Measurements from ENCODE around the gene SERPINE3.

Gene SERPINE3

DNA sequence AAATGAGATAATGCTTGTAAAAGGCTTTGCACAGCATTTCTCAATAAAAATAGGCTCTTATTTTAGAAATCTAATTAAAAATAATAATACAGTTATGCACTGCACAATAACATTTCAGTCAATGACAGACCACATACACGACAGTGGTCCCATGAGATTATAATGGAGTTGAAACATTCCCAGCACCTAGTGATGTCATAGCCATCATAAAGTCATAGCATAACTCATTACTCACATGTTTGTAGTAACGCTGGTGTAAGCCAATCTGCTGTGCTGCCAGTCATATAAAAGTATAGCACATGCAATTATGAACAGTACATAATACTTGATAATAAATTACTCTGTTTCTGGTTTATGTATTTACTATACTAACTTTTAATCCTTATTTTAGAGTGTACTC lies 12.7 kb upstream of the SERPINE3 start:
- DNase-seq (ENCODE audit: low read depth), result no peak

GRCh38 chr13:51327961-51328360 lies 11.5 kb upstream of the SERPINE3 start:
- no peak overlapping the region for H3K4me3 ChIP-seq (ENCODE audit: low read depth, low read length)
- no peak for DNase-seq (ENCODE audit: low read depth)

More for the DNA sequence above, 12.7 kb upstream of the SERPINE3 start:
- no peak overlapping the region for H3K4me3 ChIP-seq (ENCODE audit: low read depth, low read length)

- DNase-seq (ENCODE audit: low read depth), result no peak
- no peak overlapping the region for H3K4me3 ChIP-seq (ENCODE audit: low read depth, low read length)
These were observed 11.0 kb upstream of the SERPINE3 start for GRCh38 chr13:51328488-51328887.

- no peak overlapping the region for H3K4me3 ChIP-seq (ENCODE audit: low read depth, low read length)
- no peak for DNase-seq (ENCODE audit: low read depth)
These were observed 9.9 kb upstream of the SERPINE3 start for GRCh38 chr13:51329606-51330005.

DNA sequence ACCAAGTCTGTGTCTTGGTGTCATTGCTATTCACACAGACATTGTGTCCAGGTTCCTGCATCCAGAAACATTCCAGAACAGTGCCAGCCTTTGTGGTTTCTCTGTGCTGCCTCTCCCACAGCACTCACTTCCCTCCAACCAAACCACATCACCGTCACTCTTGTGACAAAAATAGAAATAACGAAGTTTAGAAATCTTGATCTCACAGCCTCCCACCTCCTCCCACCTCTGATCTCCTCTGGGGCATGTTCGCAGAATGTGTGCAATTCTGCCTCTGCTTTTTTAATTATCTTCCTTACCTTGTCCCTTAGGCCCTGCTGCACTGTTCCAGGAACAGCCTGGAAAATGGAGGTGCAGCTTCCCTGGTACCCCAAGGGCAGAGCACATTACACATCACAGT lies 8.7 kb upstream of the SERPINE3 start:
- no peak overlapping the region for H3K4me3 ChIP-seq (ENCODE audit: low read depth, low read length)
- peak; percentile 22 for DNase-seq (ENCODE audit: low read depth)

- no peak for DNase-seq (ENCODE audit: low read depth)
- no peak overlapping the region for H3K4me3 ChIP-seq (ENCODE audit: low read depth, low read length)
These were observed 8.1 kb upstream of the SERPINE3 start for GRCh38 chr13:51331354-51331861.

GRCh38 chr13:51332566-51333361 lies 6.7 kb upstream of the SERPINE3 start:
- no peak for DNase-seq (ENCODE audit: low read depth)
- no peak overlapping the region for H3K4me3 ChIP-seq (ENCODE audit: low read depth, low read length)

DNA sequence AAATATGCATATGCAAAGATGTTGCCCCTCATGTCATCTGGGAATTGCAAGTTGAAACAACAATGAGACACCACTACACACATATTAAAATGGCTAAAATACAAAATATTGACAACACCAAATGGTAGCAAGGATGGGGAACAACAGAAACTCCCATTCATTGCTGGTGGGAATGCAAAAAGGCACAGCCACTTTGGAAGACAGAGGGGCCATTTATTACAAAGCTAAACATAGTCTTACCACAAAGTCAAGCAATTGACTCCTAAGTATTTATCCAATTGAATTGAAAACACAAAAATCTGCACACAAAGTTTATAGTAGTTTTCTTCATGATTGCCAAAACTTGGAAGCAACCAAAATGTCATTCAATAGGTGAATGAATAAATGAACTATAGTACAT lies 6.1 kb upstream of the SERPINE3 start:
- no peak for DNase-seq (ENCODE audit: low read depth)
- H3K4me3 ChIP-seq (ENCODE audit: low read depth, low read length), result no peak overlapping the region

DNA sequence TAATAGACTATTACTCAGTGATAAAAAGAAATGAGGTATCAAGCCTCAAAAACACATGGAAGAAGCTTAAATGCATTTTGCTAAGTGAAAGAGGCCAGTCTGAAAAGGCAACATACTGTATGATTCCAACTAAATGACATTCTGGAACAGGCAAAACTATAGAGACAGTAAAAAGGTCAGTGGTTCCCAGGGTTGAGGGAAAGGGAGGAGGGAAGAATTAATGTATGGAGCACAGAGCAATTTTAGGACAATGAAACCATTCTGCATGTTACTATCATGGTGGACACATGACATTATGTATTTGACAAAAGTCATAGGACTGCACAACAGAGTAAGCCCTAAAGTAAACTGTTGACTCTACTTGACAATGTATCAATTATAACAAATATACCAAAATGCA lies 5.7 kb upstream of the SERPINE3 start:
- DNase-seq (ENCODE audit: low read depth), result no peak
- no peak overlapping the region for H3K4me3 ChIP-seq (ENCODE audit: low read depth, low read length)

DNA sequence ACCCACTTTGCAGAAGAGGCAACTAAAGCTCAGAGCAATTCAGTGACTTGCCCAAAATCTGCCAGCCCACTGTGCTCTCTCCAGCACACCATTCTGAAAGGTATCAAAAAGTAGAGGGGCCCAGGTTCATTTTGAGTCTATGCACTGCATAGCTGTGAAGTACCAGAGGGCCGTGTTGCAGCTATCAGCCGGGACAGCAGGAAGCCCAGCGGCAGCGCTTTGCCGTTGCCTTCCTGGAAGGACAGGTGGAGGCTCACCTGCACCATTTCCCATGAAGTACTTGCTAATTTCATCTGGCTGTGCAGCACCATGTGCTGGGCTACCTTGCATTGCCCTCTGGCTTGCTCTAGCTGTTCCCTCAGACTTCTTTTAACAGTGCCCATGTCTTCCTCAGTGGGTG lies 2.7 kb upstream of the SERPINE3 start:
- no peak overlapping the region for H3K4me3 ChIP-seq (ENCODE audit: low read depth, low read length)
- no peak for DNase-seq (ENCODE audit: low read depth)

DNA sequence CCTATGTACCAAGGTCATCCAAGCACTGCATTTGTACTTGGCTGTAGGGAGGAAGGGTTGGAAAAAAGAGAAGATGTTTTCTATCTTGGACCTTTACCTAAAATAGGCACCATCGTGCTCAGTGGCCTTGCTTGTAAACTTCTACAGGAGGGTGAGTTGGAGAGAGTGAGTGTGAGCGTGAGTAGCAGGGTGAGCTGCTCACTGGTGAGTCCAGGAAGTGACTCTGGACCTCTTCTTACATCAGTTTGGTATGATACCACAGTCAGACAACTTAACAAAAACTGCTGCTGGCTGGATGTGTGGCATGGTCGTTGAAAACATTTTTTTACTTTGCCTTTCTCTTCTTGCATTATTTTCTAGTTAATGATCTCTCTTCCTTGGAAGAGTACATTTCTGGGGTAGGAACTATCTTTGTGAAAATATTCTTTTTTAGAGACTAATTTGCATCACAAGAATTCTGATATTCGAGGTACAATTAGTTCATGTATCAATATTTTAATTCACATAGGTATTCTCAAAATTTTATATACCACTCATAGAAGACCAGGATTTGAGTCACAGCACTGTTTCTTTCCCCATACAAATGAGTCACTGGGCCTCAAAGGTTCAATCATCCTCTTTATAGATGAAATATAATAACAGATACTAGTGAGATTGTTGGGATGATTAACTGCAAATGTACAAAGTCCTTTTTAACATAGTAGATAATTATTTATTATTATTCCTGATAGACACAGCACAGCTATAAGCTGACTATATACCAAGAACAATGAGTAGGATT lies 651 bp downstream of the SERPINE3 start:
- DNase-seq (ENCODE audit: low read depth), result no peak
- H3K4me3 ChIP-seq (ENCODE audit: low read depth, low read length), result no peak overlapping the region

DNA sequence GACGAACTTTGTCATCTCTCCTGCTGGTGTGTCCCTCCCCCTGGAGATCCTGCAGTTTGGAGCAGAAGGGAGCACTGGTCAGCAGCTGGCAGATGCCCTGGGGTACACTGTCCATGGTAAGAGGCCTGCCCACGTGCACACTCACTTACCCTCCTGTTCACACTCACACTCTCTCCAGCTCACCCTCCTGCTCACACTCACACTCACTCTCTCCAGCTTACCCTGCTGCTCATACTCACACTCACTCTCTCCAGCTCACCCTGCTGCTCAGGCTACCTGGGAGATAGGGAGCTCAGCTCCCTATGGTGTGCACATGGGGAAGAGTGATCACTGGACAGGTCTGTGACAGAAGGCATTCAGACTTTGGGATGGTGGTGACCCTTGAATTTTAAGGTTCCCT lies 1.7 kb downstream of the SERPINE3 start:
- no peak for DNase-seq (ENCODE audit: low read depth)
- H3K4me3 ChIP-seq (ENCODE audit: low read depth, low read length), result no peak overlapping the region

DNA sequence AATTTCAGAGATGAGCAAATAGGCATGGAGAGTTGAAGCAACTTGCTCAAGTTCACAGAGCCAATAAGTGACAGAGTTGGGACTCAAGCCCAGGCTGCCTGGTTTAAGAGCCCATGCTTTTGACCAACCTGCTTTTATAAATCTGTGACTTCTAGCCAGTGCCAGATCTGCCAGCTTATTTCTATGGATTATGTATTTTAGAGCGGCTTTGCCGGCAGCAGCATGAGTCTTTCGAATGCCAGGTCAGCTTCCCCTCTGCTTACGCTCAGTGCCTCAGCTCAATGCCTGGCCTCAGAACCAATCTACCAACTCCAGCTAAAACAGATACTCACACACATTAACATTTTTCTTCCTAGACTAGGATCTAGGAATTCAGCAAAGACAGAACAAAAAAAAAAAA lies 2.3 kb downstream of the SERPINE3 start:
- no peak for DNase-seq (ENCODE audit: low read depth)
- no peak overlapping the region for H3K4me3 ChIP-seq (ENCODE audit: low read depth, low read length)

DNA sequence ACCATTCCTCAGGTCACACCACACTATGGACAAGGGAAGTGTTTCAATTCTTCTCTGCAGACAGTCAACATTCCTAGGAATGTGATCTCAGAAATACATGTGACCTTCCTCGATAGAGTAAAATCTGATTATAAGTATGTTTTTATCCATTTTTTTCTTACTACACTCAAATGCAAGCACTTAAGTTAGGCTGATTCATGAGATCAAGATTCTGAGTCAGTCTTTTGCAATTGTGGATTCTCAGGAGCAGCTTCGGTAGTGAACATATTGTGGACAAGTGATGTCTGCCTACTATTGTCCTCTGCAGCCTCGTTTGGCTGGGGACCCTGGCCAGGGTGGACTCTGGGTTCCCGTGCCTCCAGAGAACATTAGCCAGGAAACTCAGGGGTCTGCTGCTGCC lies 3.2 kb downstream of the SERPINE3 start:
- DNase-seq (ENCODE audit: low read depth), result peak; percentile 22
- H3K4me3 ChIP-seq (ENCODE audit: low read depth, low read length), result no peak overlapping the region

DNA sequence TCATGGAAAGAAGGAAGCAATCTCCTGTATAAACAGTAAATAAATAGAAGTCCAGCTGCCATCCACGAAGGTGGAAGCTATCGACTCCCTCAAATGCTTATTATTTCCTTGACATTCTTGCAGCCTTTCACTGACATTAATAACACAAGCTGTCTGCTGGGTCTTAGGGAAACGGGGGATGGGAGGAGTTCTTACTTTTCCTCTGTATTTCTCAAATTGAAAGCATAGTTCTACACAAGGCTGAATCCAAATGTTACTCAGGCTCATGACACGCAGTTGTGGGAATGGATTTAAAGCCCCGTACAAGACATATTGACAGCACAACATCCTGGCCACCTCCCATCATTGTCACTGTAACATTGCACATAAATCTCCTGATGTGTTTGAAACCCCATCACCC lies 4.0 kb downstream of the SERPINE3 start:
- no peak for DNase-seq (ENCODE audit: low read depth)
- H3K4me3 ChIP-seq (ENCODE audit: low read depth, low read length), result no peak overlapping the region

DNA sequence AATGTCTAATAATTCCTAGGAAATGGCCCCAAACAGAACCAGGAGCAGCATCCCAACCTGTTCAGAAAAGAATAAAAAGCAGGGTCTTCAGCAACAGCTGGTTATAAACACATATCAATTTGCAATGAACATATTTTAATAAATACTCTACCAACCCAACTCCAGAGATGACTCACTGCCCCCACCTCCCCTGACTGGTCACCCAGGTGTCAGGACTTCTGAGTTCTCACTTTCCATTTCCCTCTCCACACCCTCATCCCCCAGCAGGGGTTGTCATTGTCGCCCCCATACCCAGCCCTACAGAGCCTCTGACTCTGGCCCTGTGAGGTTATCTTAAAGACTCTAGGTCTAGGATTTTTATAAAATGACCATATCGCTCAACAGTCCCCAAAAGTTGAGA lies 6.9 kb downstream of the SERPINE3 start:
- no peak for DNase-seq (ENCODE audit: low read depth)
- H3K4me3 ChIP-seq (ENCODE audit: low read depth, low read length), result no peak overlapping the region

GRCh38 chr13:51347099-51347498 lies 7.6 kb downstream of the SERPINE3 start:
- no peak for DNase-seq (ENCODE audit: low read depth)

DNA sequence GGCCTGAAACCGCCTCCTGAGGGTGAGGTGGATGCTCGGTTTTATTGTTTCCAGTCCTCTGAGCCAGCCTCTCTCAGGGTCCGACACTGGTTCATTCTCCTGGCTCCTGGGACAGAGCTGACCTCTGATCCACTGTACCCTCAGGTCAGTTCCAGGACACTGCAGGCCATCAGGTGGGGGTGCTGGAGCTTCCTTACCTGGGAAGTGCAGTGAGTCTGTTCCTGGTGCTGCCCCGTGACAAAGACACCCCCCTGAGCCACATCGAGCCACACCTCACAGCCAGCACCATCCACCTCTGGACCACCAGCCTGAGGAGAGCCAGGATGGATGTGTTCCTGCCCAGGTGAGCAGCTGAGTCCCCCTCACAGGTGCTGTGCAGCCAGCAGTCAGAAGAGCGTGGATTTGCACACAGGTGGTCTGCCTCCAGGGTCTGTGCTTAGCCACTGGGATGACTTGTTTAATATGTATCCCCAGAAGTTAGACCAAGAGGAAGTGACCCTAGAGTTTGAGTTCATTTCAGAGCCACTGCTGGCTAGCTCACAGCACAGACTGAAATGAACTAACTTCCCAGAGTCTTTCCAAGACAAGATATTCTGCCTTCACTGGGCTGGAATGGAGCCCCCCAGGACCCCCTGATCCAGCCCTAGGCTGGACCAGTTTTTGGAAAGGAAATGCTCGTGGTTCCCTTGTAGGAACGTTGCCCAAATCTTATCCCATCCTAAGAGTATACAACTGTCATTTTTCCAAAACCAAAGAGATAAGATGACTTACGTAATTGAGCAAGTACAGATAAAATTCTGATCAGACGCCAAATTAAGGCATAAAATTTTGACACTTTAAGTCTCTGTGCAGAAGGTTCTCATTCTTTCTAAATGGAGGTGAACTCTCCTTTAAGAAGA lies 8.8 kb downstream of the SERPINE3 start:
- no peak for DNase-seq (ENCODE audit: low read depth)
- no peak overlapping the region for H3K4me3 ChIP-seq (ENCODE audit: low read depth, low read length)

More at GRCh38 chr13:51347099-51347498, 7.6 kb downstream of the SERPINE3 start:
- H3K4me3 ChIP-seq (ENCODE audit: low read depth, low read length), result no peak overlapping the region

GRCh38 chr13:51349016-51349415 lies 9.5 kb downstream of the SERPINE3 start:
- no peak overlapping the region for H3K4me3 ChIP-seq (ENCODE audit: low read depth, low read length)
- DNase-seq (ENCODE audit: low read depth), result no peak

DNA sequence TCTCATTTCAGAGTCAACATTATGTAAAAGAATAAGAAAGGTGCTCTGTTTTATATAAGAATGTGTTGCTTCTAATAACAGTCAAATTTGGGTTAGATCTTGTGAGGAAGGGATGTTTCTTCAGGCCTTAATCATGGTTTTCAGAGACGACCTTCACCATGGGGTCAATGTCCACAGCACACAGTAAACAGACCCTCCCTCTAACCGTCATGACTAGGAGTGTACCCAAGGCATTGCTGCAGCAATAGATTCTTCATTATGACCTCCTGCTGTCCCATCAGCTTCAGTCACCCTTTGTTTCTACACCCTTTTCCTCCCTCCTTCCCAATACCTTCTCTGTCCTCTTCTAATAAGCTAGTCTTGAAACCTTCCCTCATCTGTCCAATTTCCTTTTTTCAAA lies 15.7 kb downstream of the SERPINE3 start:
- no peak overlapping the region for H3K4me3 ChIP-seq (ENCODE audit: low read depth, low read length)
- DNase-seq (ENCODE audit: low read depth), result no peak

Measured in skeletal muscle cell (primary cell).